ENCODE measurements around the gene DGUOK.
"Not testable (repeated sequence)": the region's sequence is repeated elsewhere in the genome, so short reads cannot be mapped to it uniquely, and the experiment has no call there.

The DGUOK gene

DNA sequence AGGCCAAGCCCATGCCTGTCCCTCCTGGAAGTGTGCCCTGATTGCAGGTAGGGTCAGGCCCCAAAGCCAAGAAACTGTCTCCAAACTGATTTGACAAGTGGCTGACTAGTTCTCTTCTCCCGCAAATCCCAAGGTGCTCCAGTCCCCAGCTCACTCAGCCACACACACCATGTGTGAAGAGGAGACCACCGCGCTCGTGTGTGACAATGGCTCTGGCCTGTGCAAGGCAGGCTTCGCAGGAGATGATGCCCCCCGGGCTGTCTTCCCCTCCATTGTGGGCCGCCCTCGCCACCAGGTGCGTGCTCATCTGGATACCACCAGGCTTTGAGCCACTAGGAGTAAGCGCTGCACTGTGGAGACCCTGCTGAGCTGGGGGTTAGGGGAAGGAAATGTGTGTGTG, 25.5 kb upstream of the DGUOK start:
- DNase-seq (ENCODE audit: low spot score) = no peak

- no peak for DNase-seq (ENCODE audit: low spot score)
Measured at GRCh38 chr2:73902284-73902683, 24.4 kb upstream of the DGUOK start.

- DNase-seq (ENCODE audit: low spot score) = no peak
Measured at GRCh38 chr2:73903313-73903712, 23.4 kb upstream of the DGUOK start.

DNA sequence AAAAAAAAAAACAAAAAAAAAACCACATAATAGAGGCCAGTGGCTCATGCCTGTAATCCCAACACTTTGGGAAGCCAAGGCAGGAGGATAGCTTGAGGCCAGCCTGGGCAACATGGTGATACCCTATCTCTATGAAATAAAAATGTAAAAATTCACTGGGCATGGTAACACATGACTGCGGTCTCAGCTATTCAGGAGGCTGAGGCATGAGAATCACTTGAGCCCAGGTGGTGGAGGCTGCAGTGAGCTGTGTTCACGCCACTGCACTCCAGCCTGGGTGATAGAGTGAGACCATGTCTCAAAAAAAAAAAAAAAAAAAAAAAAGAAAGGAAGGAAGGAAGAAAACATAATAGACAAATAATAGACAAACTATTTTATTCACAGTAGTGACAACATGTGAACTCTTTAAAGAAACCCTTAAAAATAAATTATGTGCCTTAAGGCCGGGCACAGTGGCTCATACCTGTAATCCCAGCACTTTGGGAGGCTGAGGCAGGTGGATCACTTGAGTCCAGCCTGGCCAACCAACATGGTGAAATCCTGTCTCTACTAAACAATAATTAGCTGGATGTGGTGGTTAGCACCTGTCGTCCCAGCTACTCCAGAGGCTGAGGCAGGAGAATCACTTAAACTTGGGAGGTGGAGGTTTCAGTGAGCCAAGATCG, 22.6 kb upstream of the DGUOK start:
- DNase-seq (ENCODE audit: low spot score) = not testable (repeated sequence)

GRCh38 chr2:73904952-73905351, 21.7 kb upstream of the DGUOK start:
- DNase-seq (ENCODE audit: low spot score) = no peak

- DNase-seq (ENCODE audit: low spot score) = no peak
Measured at GRCh38 chr2:73906847-73907505, 19.7 kb upstream of the DGUOK start.

- no peak for DNase-seq (ENCODE audit: low spot score)
Measured at GRCh38 chr2:73907840-73908452, 18.7 kb upstream of the DGUOK start.

GRCh38 chr2:73908689-73909652, 17.7 kb upstream of the DGUOK start:
- DNase-seq (ENCODE audit: low spot score) = no peak

- DNase-seq (ENCODE audit: low spot score) = no peak
Measured at GRCh38 chr2:73910873-73911547, 15.7 kb upstream of the DGUOK start.

GRCh38 chr2:73911548-73912208, 15.0 kb upstream of the DGUOK start:
- no peak for DNase-seq (ENCODE audit: low spot score)

- DNase-seq (ENCODE audit: low spot score) = no peak
Measured at GRCh38 chr2:73913414-73914054, 13.1 kb upstream of the DGUOK start.

GRCh38 chr2:73914667-73915066, 12.0 kb upstream of the DGUOK start:
- DNase-seq (ENCODE audit: low spot score) = no peak

GRCh38 chr2:73915437-73915993, 11.2 kb upstream of the DGUOK start:
- no peak for DNase-seq (ENCODE audit: low spot score)

- DNase-seq (ENCODE audit: low spot score) = no peak
Measured at GRCh38 chr2:73916666-73917065, 10.0 kb upstream of the DGUOK start.

GRCh38 chr2:73917296-73917695, 9.4 kb upstream of the DGUOK start:
- no peak for DNase-seq (ENCODE audit: low spot score)

GRCh38 chr2:73917696-73918207, 8.9 kb upstream of the DGUOK start:
- no peak for DNase-seq (ENCODE audit: low spot score)

GRCh38 chr2:73918856-73919255, 7.8 kb upstream of the DGUOK start:
- DNase-seq (ENCODE audit: low spot score) = no peak

- no peak for DNase-seq (ENCODE audit: low spot score)
Measured at GRCh38 chr2:73919596-73920228, 7.0 kb upstream of the DGUOK start.
